Measurements from ENCODE around the gene SEMA5B. TPM values are rescaled to one million over a fixed set of nuclear protein-coding genes. Genes with fewer than 3 reads are reported as not detected.

SEMA5B gene
- total and polyA plus RNA-seq, 2 donors (not counting 3 experiments of a cell fraction or from before 2014, with no cell fraction given): 0.07 TPM; not detected in 1

GRCh38 chr3:122919291-122919610, 108.3 kb downstream of the SEMA5B start:
- FAIRE-seq (no peak), DNase-seq (ENCODE audit: low read depth, low spot score) (no peak)
- no peaks in the 10 kb centered on the region for H3K79me2 ChIP-seq (ENCODE audit: control insufficient read depth, insufficient read depth, low read length)
- TF ChIP-seq POLR2A (IDR thresholded peaks at IDR 0.05; ENCODE audit: low read depth, low read length): no peak
- intact Hi-C loops (cut with micrococcal nuclease): no loop called here
- no peak overlapping the region for H2AFZ ChIP-seq (ENCODE audit: low read depth, low read length)
- ChIA-PET POLR2A (no interaction called here), CTCF (interaction anchor here (0.7 to 1.0 kb wide), 2 partner anchors 23 to 56 kb away, joined by 3 read pairs; no protein-coding TSS in a partner anchor)
- H3K4me1 ChIP-seq (ENCODE audit: control insufficient read depth, extremely low read depth, insufficient read depth, low read length): no peaks in the 10 kb centered on the region
- dilution Hi-C loops (cut with MboI; ENCODE audit: extremely low pct_ligation_motif_present, low sequenced_read_pairs): no loop called here
- H3K27me3 ChIP-seq (ENCODE audit: control insufficient read depth in 2 of 2, insufficient read depth in 2 of 2, low read length in 2 of 2): peaks cover 27 to 31% of the 10 kb centered on the region in 2 experiments
- H3K4me3 ChIP-seq (replicated peaks in 1 of 3; ENCODE audit: insufficient read depth in 1 of 3, low read depth in 1 of 3, low read length in 3 of 3): no peak overlapping the region
- H3K9ac ChIP-seq (replicated peaks; ENCODE audit: extremely low read depth, insufficient read depth, low read length): no peak overlapping the region
- H3K4me2 ChIP-seq (ENCODE audit: insufficient read depth, low read length): no peak overlapping the region
- H3K9me1 ChIP-seq (replicated peaks; ENCODE audit: control insufficient read depth, extremely low read depth, insufficient read depth, low read length): no peaks in the 10 kb centered on the region
- H4K20me1 ChIP-seq (replicated peaks; ENCODE audit: control insufficient read depth, extremely low read depth, insufficient read depth, low read length): no peaks in the 10 kb centered on the region
- H3K9me3 ChIP-seq (replicated peaks; ENCODE audit: control insufficient read depth, insufficient read depth, low read length): no peaks in the 10 kb centered on the region
- no peak overlapping the region for H3K27ac ChIP-seq (ENCODE audit: insufficient read depth, low read depth, low read length)
- no peaks in the 10 kb centered on the region for H3K36me3 ChIP-seq (ENCODE audit: control insufficient read depth in 2 of 2, extremely low read depth in 1 of 2, insufficient read depth in 2 of 2, low read length in 2 of 2)
- BruUV-seq (replicated peaks): no TSS peak

- no peaks in the 10 kb centered on the region for H4K20me1 ChIP-seq (replicated peaks; ENCODE audit: control insufficient read depth, extremely low read depth, insufficient read depth, low read length)
These were observed 108.8 kb downstream of the SEMA5B start for GRCh38 chr3:122918576-122919290.

More at GRCh38 chr3:122918576-122919290, 108.8 kb downstream of the SEMA5B start:
- Histone ChIP-seq H2AFZ (ENCODE audit: low read depth, low read length) (no peak overlapping the region), H3K9me3 (replicated peaks; ENCODE audit: control insufficient read depth, insufficient read depth, low read length) (no peaks in the 10 kb centered on the region), H3K27me3 (ENCODE audit: control insufficient read depth in 2 of 2, insufficient read depth in 2 of 2, low read length in 2 of 2) (peaks cover 28 to 33% of the 10 kb centered on the region in 2 experiments), H3K4me3 (replicated peaks in 1 of 3; ENCODE audit: insufficient read depth in 1 of 3, low read depth in 1 of 3, low read length in 3 of 3) (no peak overlapping the region), H3K9ac (replicated peaks; ENCODE audit: extremely low read depth, insufficient read depth, low read length) (no peak overlapping the region), H3K27ac (ENCODE audit: insufficient read depth, low read depth, low read length) (no peak overlapping the region), H3K4me1 (ENCODE audit: control insufficient read depth, extremely low read depth, insufficient read depth, low read length) (no peaks in the 10 kb centered on the region), H3K79me2 (ENCODE audit: control insufficient read depth, insufficient read depth, low read length) (no peaks in the 10 kb centered on the region), H3K4me2 (ENCODE audit: insufficient read depth, low read length) (no peak overlapping the region), H3K9me1 (replicated peaks; ENCODE audit: control insufficient read depth, extremely low read depth, insufficient read depth, low read length) (no peaks in the 10 kb centered on the region), H3K36me3 (ENCODE audit: control insufficient read depth in 2 of 2, extremely low read depth in 1 of 2, insufficient read depth in 2 of 2, low read length in 2 of 2) (no peaks in the 10 kb centered on the region)
- FAIRE-seq (no peak), DNase-seq (ENCODE audit: low read depth, low spot score) (peak; percentile 6)
- no TSS peak for BruUV-seq (replicated peaks)
- dilution Hi-C loops (cut with MboI; ENCODE audit: extremely low pct_ligation_motif_present, low sequenced_read_pairs): no loop called here
- intact Hi-C loops (cut with micrococcal nuclease): no loop called here
- POLR2A ChIA-PET: interaction anchor here (0.7 kb wide), 1 partner anchor 38 kb away, joined by 4 read pairs; no protein-coding TSS in a partner anchor
- CTCF ChIA-PET: interaction anchor here (0.7 to 1.0 kb wide), 2 partner anchors 23 to 57 kb away, joined by 3 read pairs; no protein-coding TSS in a partner anchor
- TF ChIP-seq CTCF (IDR thresholded peaks at IDR 0.05; ENCODE audit: extremely low read depth in 1 of 2, insufficient read depth in 1 of 2, low read depth in 1 of 2, low read length in 2 of 2) (no peak), POLR2AphosphoS5 (IDR thresholded peaks at IDR 0.05; ENCODE audit: insufficient read depth, low read depth, low read length) (no peak), MAX (IDR thresholded peaks at IDR 0.05; ENCODE audit: insufficient read depth, insufficient read length) (no peak)

All from endothelial cell of umbilical vein (primary cell).